Stomach (tissue), 9 donors: ENCODE data around the gene HORMAD2. TPM values are rescaled to one million over a fixed set of nuclear protein-coding genes. Genes with fewer than 3 reads are reported as not detected.

Experiments used
- DNase-seq, 2 donors: peaks; one replicate each; pipeline versions ENCODE4 v3.0.0 to v3.0.0-alpha.2; 2013 to 2019
- H3K27ac ChIP-seq, 5 donors: fragments of 200-600 bp in 4 of 5; sonication (generic) in 4 of 5; one replicate each; pipeline ENCODE4 v1.5.1; 2013 to 2019; ENCODE audit warnings: mild to moderate bottlenecking in 1 of 5, moderate library complexity in 1 of 5
- H3K27me3 ChIP-seq, 3 donors: fragments of 200-600 bp; sonication (generic); one replicate each; pipeline ENCODE4 v1.5.1; 2017 to 2019; ENCODE audit warnings: mixed run types in 1 of 3
- H3K36me3 ChIP-seq, 4 donors: fragments of 200-600 bp; sonication (generic); 1 replicate in 3 of 4; 2 replicates in 1 of 4; pipeline ENCODE4 v1.5.1; 2016 to 2019
- H3K4me1 ChIP-seq, 4 donors: fragments of 200-600 bp; sonication (generic); one replicate each; pipeline ENCODE4 v1.5.1; 2016 to 2019
- H3K4me3 ChIP-seq, 4 donors: fragments of 200-600 bp; sonication (generic) in 3 of 4; one replicate each; pipeline ENCODE4 v1.5.1; 2016 to 2019; ENCODE audit warnings: mild to moderate bottlenecking in 1 of 4
- H3K9me3 ChIP-seq, 4 donors: fragments of 200-600 bp; sonication (generic); one replicate each; pipeline ENCODE4 v1.5.1; 2016 to 2019
- CTCF ChIP-seq, 7 experiments: fragments of 450-650 bp in 4 of 7; fragments of 200-600 bp in 3 of 7; sonication (generic) in 3 of 7; IDR thresholded peaks; one replicate each; pipeline ENCODE4 v1.5.1; 2016 to 2019; ENCODE audit warnings: antibody characterized with exemption in 7 of 7, control low read depth in 2 of 7, mild to moderate bottlenecking in 1 of 7
- EP300 ChIP-seq: sonication (generic); formaldehyde crosslinking; IDR thresholded peaks from one replicate; pipeline ENCODE4 v1.6.1; 2017; ENCODE audit warnings: antibody characterized with exemption
- POLR2A ChIP-seq, 4 donors: fragments of 450-650 bp; IDR thresholded peaks; one replicate each; pipeline ENCODE4 v1.6.1; 2016; ENCODE audit warnings: antibody characterized with exemption in 4 of 4, control low read depth in 2 of 4, mild to moderate bottlenecking in 1 of 4, moderate library complexity in 1 of 4
- POLR2AphosphoS5 ChIP-seq, 3 donors: sonication (generic); formaldehyde crosslinking; IDR thresholded peaks; one replicate each; pipeline ENCODE4 v1.6.1; 2016; ENCODE audit warnings: antibody characterized with exemption in 3 of 3
- WGBS, 5 donors: extraction: QIAGEN DNeasy Blood & Tissue Kit in 3 of 5; methylation state at CpG; one replicate each; pipeline versions ENCODE4 v1.1.5 to v1.1.7; 2013 to 2018; 5-methylcytosine and 5-hydroxymethylcytosine counted together
- intact Hi-C: fragments of 100-400 bp; cut with DNase I; formaldehyde crosslinking; loops from one replicate; pipeline ENCODE4 v1.15.1; 2023; ENCODE audit warnings: low total_unique reads
- polyA plus RNA-seq, 3 donors: library from polyadenylated mRNA; stranded (reverse); fragments of 200-250 nt; gene quantifications; one replicate each; pipeline ENCODE4 v1.2.3, GENCODE V29; 2013
- total RNA-seq, 5 donors: library from RNA; depleted of rRNA; stranded (reverse); fragments of >200 nt; gene quantifications; one replicate each; pipeline versions ENCODE4 v1.1.0 to v1.2.3, GENCODE V29; 2014 to 2016
- donor health status: healthy with polysubstance abuse.
- donor health status: Bipolar disorder and iron deficiency.
- donor health status: healthy.

HORMAD2 gene
- total and polyA plus RNA-seq, 8 donors, result not detected

GRCh38 chr22:30033901-30034300, 46.4 kb upstream of the HORMAD2 start:
- DNase-seq, result no peak
- peaks cover 0 to 17% (median 9%) of the 10 kb centered on the region in 4 donors for H3K4me1 ChIP-seq
- no peak overlapping the region for H3K27ac ChIP-seq
- 68 to 81% (median 72%) methylated on average over 3 to 5 of the region's 5 CpGs for WGBS, 5 donors
- no peaks in the 10 kb centered on the region for H3K9me3 ChIP-seq
- no peak overlapping the region for H3K4me3 ChIP-seq
- H3K27me3 ChIP-seq, result no peaks in the 10 kb centered on the region
- TF ChIP-seq EP300 (no peak), POLR2AphosphoS5 (IDR thresholded peaks at IDR 0.05) (no peak), CTCF (IDR thresholded peaks at IDR 0.05) (no peak), POLR2A (IDR thresholded peaks at IDR 0.05) (no peak)
- H3K36me3 ChIP-seq, result peaks cover 0 to 11% (median 8%) of the 10 kb centered on the region in 4 donors
- intact Hi-C loops, result no loop called here

GRCh38 chr22:30036656-30037055, 43.6 kb upstream of the HORMAD2 start:
- Histone ChIP-seq H3K4me3 (no peak overlapping the region), H3K27ac (no peak overlapping the region), H3K4me1 (peaks cover 0 to 5% (median 2%) of the 10 kb centered on the region in 4 donors), H3K27me3 (no peaks in the 10 kb centered on the region), H3K36me3 (no peaks in the 10 kb centered on the region), H3K9me3 (no peaks in the 10 kb centered on the region)
- no peak for DNase-seq
- TF ChIP-seq CTCF (IDR thresholded peaks at IDR 0.05) (no peak), EP300 (no peak), POLR2A (IDR thresholded peaks at IDR 0.05) (no peak), POLR2AphosphoS5 (IDR thresholded peaks at IDR 0.05) (no peak)
- WGBS, 5 donors, result 86 to 93% (median 90%) methylated on average over 2 of the region's 2 CpGs
- intact Hi-C loops, result no loop called here

- peak; percentile 64 to 65 for DNase-seq
- Histone ChIP-seq H3K4me1 (peaks cover 0 to 5% (median 2%) of the 10 kb centered on the region in 4 donors), H3K36me3 (no peaks in the 10 kb centered on the region), H3K27me3 (no peaks in the 10 kb centered on the region), H3K9me3 (no peaks in the 10 kb centered on the region), H3K4me3 (no peak overlapping the region), H3K27ac (no peak overlapping the region)
- intact Hi-C loops, result no loop called here
- TF ChIP-seq POLR2A (IDR thresholded peaks at IDR 0.05), result no peak
- no peak for TF ChIP-seq EP300
- TF ChIP-seq POLR2AphosphoS5 (IDR thresholded peaks at IDR 0.05), result no peak
- no peak for TF ChIP-seq CTCF (IDR thresholded peaks at IDR 0.05)
- 24 to 55% (median 35%) methylated on average over 3 of the region's 3 CpGs for WGBS, 5 donors
Measured at GRCh38 chr22:30038219-30038618, 42.0 kb upstream of the HORMAD2 start.

GRCh38 chr22:30040499-30041260, 39.6 kb upstream of the HORMAD2 start:
- intact Hi-C loops, result no loop called here
- TF ChIP-seq EP300 (no peak), POLR2A (IDR thresholded peaks at IDR 0.05) (no peak), POLR2AphosphoS5 (IDR thresholded peaks at IDR 0.05) (no peak), CTCF (IDR thresholded peaks at IDR 0.05) (no peak)
- 81 to 91% (median 88%) methylated on average over 11 of the region's 11 CpGs for WGBS, 5 donors
- H3K36me3 ChIP-seq, result no peaks in the 10 kb centered on the region
- H3K27ac ChIP-seq, result no peak overlapping the region
- peaks cover 0 to 16% (median 7%) of the 10 kb centered on the region in 4 donors for H3K4me1 ChIP-seq
- no peaks in the 10 kb centered on the region for H3K9me3 ChIP-seq
- DNase-seq, result no peak
- no peak overlapping the region for H3K4me3 ChIP-seq
- H3K27me3 ChIP-seq, result no peaks in the 10 kb centered on the region
